ENCODE data around the gene DGKB.

The DGKB gene

GRCh38 chr7:14147532-14147931, 755.0 kb downstream of the DGKB start:
- TF ChIP-seq, protein P1, sequence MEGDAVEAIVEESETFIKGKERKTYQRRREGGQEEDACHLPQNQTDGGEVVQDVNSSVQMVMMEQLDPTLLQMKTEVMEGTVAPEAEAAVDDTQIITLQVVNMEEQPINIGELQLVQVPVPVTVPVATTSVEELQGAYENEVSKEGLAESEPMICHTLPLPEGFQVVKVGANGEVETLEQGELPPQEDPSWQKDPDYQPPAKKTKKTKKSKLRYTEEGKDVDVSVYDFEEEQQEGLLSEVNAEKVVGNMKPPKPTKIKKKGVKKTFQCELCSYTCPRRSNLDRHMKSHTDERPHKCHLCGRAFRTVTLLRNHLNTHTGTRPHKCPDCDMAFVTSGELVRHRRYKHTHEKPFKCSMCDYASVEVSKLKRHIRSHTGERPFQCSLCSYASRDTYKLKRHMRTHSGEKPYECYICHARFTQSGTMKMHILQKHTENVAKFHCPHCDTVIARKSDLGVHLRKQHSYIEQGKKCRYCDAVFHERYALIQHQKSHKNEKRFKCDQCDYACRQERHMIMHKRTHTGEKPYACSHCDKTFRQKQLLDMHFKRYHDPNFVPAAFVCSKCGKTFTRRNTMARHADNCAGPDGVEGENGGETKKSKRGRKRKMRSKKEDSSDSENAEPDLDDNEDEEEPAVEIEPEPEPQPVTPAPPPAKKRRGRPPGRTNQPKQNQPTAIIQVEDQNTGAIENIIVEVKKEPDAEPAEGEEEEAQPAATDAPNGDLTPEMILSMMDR (IDR thresholded peaks at IDR 0.05; ENCODE audit: low read depth, low read length): no peak
- no peak for DNase-seq (ENCODE audit: extremely low read depth, low read depth)

- TF ChIP-seq, protein P1 (IDR thresholded peaks at IDR 0.05; ENCODE audit: low read depth, low read length): no peak
- DNase-seq (ENCODE audit: extremely low read depth, low read depth): no peak
These were observed 758.0 kb downstream of the DGKB start for GRCh38 chr7:14144538-14144937.

- TF ChIP-seq, protein P1 (IDR thresholded peaks at IDR 0.05; ENCODE audit: low read depth, low read length): no peak
These were observed 758.4 kb downstream of the DGKB start for GRCh38 chr7:14144109-14144508.

DNA sequence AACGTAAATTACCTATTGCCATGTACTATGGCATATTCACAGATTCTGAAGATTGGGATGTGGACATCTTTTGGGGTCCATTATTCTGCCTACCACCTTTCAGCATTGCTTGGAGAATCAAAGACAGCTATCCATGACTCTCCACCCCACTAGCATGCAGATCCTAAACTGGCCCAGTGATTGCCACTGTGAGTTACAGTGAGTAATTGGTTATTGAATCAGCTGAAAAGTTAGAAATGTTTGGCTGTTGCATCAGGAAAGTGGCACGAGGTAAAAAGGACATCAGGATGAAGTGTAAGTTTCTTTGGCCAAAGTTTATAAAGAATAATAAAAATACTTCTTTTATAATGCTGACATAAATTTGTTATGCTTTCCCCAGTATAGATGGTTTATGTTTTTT, 764.9 kb downstream of the DGKB start:
- DNase-seq (ENCODE audit: extremely low read depth, low read depth): no peak
- TF ChIP-seq, protein P1 (IDR thresholded peaks at IDR 0.05; ENCODE audit: low read depth, low read length): no peak

More at GRCh38 chr7:14144109-14144508, 758.4 kb downstream of the DGKB start:
- no peak for DNase-seq (ENCODE audit: extremely low read depth, low read depth)

- TF ChIP-seq, protein P1 (IDR thresholded peaks at IDR 0.05; ENCODE audit: low read depth, low read length): no peak
- no peak for DNase-seq (ENCODE audit: extremely low read depth, low read depth)
These were observed 768.8 kb downstream of the DGKB start for GRCh38 chr7:14133752-14134151.

GRCh38 chr7:14125998-14126397, 776.6 kb downstream of the DGKB start:
- no peak for DNase-seq (ENCODE audit: extremely low read depth, low read depth)
- TF ChIP-seq, protein P1 (IDR thresholded peaks at IDR 0.05; ENCODE audit: low read depth, low read length): no peak; the same call in 1 of the 2 replicates

- no peak for DNase-seq (ENCODE audit: extremely low read depth, low read depth)
- TF ChIP-seq, protein P1 (IDR thresholded peaks at IDR 0.05; ENCODE audit: low read depth, low read length): no peak
These were observed 777.8 kb downstream of the DGKB start for GRCh38 chr7:14124716-14125115.
